Measurements from ENCODE around the gene TMEM247.
"Not testable (repeated sequence)": the region's sequence is repeated elsewhere in the genome, so short reads cannot be mapped to it uniquely, and the experiment has no call there.

Gene TMEM247

GRCh38 chr2:46471019-46471583 is 8.3 kb upstream of the TMEM247 start:
- no peak overlapping the region for H3K9ac ChIP-seq (ENCODE audit: low read length)
- no peak for DNase-seq
- H3K27ac ChIP-seq (ENCODE audit: low read length): no peak overlapping the region
- no peaks in the 10 kb centered on the region for H3K27me3 ChIP-seq (replicated peaks; ENCODE audit: insufficient read depth, low read length)
- no peaks in the 10 kb centered on the region for H3K4me1 ChIP-seq (ENCODE audit: low read length)
- no peaks in the 10 kb centered on the region for H3K9me2 ChIP-seq (replicated peaks; ENCODE audit: insufficient read depth, low read length)
- H3K9me3 ChIP-seq (replicated peaks; ENCODE audit: insufficient read depth, low read length): no peaks in the 10 kb centered on the region
- no peak overlapping the region for H3K4me2 ChIP-seq (ENCODE audit: low read depth, low read length)
- H3K4me3 ChIP-seq (ENCODE audit: low read length): no peak overlapping the region
- no peaks in the 10 kb centered on the region for H3K79me2 ChIP-seq (ENCODE audit: low read length)
- H3K36me3 ChIP-seq (replicated peaks; ENCODE audit: insufficient read depth, low read length): no peaks in the 10 kb centered on the region
- H4K20me1 ChIP-seq (ENCODE audit: insufficient read depth, low read length): no peaks in the 10 kb centered on the region
- TF ChIP-seq CTCF (IDR thresholded peaks at IDR 0.05; ENCODE audit: low read length): no peak
- no peak for TF ChIP-seq EZH2 (optimal IDR thresholded peaks at IDR 0.05; ENCODE audit: low read depth, low read length)
- no peak for TF ChIP-seq EZH2phosphoT487 (IDR thresholded peaks at IDR 0.05; ENCODE audit: low read length)
- no peaks in the 10 kb centered on the region for H3F3A ChIP-seq (ENCODE audit: insufficient read depth, low read length)
- no peak overlapping the region for H2AFZ ChIP-seq (ENCODE audit: low read length)

- DNase-seq: no peak
- H2AFZ ChIP-seq (ENCODE audit: low read length): no peak overlapping the region
- no peaks in the 10 kb centered on the region for H3F3A ChIP-seq (ENCODE audit: insufficient read depth, low read length)
- H3K4me2 ChIP-seq (ENCODE audit: low read depth, low read length): no peak overlapping the region
- H3K4me1 ChIP-seq (ENCODE audit: low read length): no peaks in the 10 kb centered on the region
- H3K27ac ChIP-seq (ENCODE audit: low read length): no peak overlapping the region
- TF ChIP-seq EZH2 (optimal IDR thresholded peaks at IDR 0.05; ENCODE audit: low read depth, low read length): no peak
- no peak for TF ChIP-seq EZH2phosphoT487 (IDR thresholded peaks at IDR 0.05; ENCODE audit: low read length)
- no peaks in the 10 kb centered on the region for H4K20me1 ChIP-seq (ENCODE audit: insufficient read depth, low read length)
- H3K36me3 ChIP-seq (replicated peaks; ENCODE audit: insufficient read depth, low read length): no peaks in the 10 kb centered on the region
- no peak overlapping the region for H3K4me3 ChIP-seq (ENCODE audit: low read length)
- H3K9me2 ChIP-seq (replicated peaks; ENCODE audit: insufficient read depth, low read length): no peaks in the 10 kb centered on the region
- no peak overlapping the region for H3K9ac ChIP-seq (ENCODE audit: low read length)
- no peaks in the 10 kb centered on the region for H3K9me3 ChIP-seq (replicated peaks; ENCODE audit: insufficient read depth, low read length)
- H3K79me2 ChIP-seq (ENCODE audit: low read length): no peaks in the 10 kb centered on the region
- H3K27me3 ChIP-seq (replicated peaks; ENCODE audit: insufficient read depth, low read length): no peaks in the 10 kb centered on the region
Measured at GRCh38 chr2:46471697-46472096, 7.7 kb upstream of the TMEM247 start.

- not testable (repeated sequence) for H4K20me1 ChIP-seq (ENCODE audit: insufficient read depth, low read length); H3K9me2 ChIP-seq (replicated peaks; ENCODE audit: insufficient read depth, low read length); H2AFZ ChIP-seq (ENCODE audit: low read length); DNase-seq; H3K27me3 ChIP-seq (replicated peaks; ENCODE audit: insufficient read depth, low read length); H3K4me3 ChIP-seq (ENCODE audit: low read length); H3F3A ChIP-seq (ENCODE audit: insufficient read depth, low read length); H3K36me3 ChIP-seq (replicated peaks; ENCODE audit: insufficient read depth, low read length); H3K27ac ChIP-seq (ENCODE audit: low read length); H3K9me3 ChIP-seq (replicated peaks; ENCODE audit: insufficient read depth, low read length); H3K4me1 ChIP-seq (ENCODE audit: low read length); H3K9ac ChIP-seq (ENCODE audit: low read length); H3K79me2 ChIP-seq (ENCODE audit: low read length); H3K4me2 ChIP-seq (ENCODE audit: low read depth, low read length)
Measured at GRCh38 chr2:46472165-46472564, 7.2 kb upstream of the TMEM247 start.

GRCh38 chr2:46477462-46477861 is 1.9 kb upstream of the TMEM247 start:
- not testable (repeated sequence) for H3K9me3 ChIP-seq (replicated peaks; ENCODE audit: insufficient read depth, low read length); H3K4me1 ChIP-seq (ENCODE audit: low read length); H3K9me2 ChIP-seq (replicated peaks; ENCODE audit: insufficient read depth, low read length); H4K20me1 ChIP-seq (ENCODE audit: insufficient read depth, low read length); H3K9ac ChIP-seq (ENCODE audit: low read length); H3K4me2 ChIP-seq (ENCODE audit: low read depth, low read length); H3F3A ChIP-seq (ENCODE audit: insufficient read depth, low read length); H3K79me2 ChIP-seq (ENCODE audit: low read length); DNase-seq; H3K36me3 ChIP-seq (replicated peaks; ENCODE audit: insufficient read depth, low read length); H3K27ac ChIP-seq (ENCODE audit: low read length); H2AFZ ChIP-seq (ENCODE audit: low read length); H3K4me3 ChIP-seq (ENCODE audit: low read length)
- peaks cover 26% of the 10 kb centered on the region for H3K27me3 ChIP-seq (replicated peaks; ENCODE audit: insufficient read depth, low read length)

DNA sequence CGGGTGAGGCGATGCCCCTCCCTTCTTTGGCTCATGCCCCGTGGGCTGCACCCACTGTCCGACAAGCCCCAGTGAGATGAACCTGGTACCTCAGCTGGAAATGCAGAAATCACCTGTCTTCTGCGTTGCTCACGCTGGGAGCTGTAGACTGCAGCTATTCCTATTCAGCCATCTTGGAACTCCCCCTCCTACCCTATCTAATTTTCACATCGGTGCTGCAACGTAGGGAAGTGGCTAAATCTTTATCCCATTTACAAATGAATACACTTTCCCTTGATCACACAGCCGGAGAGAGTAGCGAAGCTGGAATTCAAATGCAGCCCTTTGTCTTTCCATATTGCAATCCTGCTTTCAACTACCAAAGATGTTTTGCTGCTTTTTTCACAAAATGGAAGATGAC is 1.4 kb upstream of the TMEM247 start:
- TF ChIP-seq EZH2phosphoT487 (IDR thresholded peaks at IDR 0.05; ENCODE audit: low read length): no peak
- TF ChIP-seq EZH2 (optimal IDR thresholded peaks at IDR 0.05; ENCODE audit: low read depth, low read length): no peak
- TF ChIP-seq CTCF (IDR thresholded peaks at IDR 0.05; ENCODE audit: low read length): no peak
- Histone ChIP-seq H3K4me1 (ENCODE audit: low read length) (0 out of 2 replicates have a peak, but pooled peaks cover 6% of the 10 kb centered on the region), H3F3A (ENCODE audit: insufficient read depth, low read length) (no peaks in the 10 kb centered on the region), H3K9me2 (replicated peaks; ENCODE audit: insufficient read depth, low read length) (no peaks in the 10 kb centered on the region), H3K4me3 (ENCODE audit: low read length) (no peak overlapping the region), H2AFZ (ENCODE audit: low read length) (no peak overlapping the region), H3K27ac (ENCODE audit: low read length) (no peak overlapping the region), H3K27me3 (replicated peaks; ENCODE audit: insufficient read depth, low read length) (peaks cover 31% of the 10 kb centered on the region), H3K36me3 (replicated peaks; ENCODE audit: insufficient read depth, low read length) (no peaks in the 10 kb centered on the region), H3K9me3 (replicated peaks; ENCODE audit: insufficient read depth, low read length) (no peaks in the 10 kb centered on the region), H4K20me1 (ENCODE audit: insufficient read depth, low read length) (no peaks in the 10 kb centered on the region), H3K4me2 (ENCODE audit: low read depth, low read length) (no peak overlapping the region), H3K79me2 (ENCODE audit: low read length) (no peaks in the 10 kb centered on the region), H3K9ac (ENCODE audit: low read length) (no peak overlapping the region)
- no peak for DNase-seq
